Duodenal mucosa (tissue), 2 donors: Measurements from ENCODE around the gene CCSER1.

Source experiments
- H3K27ac ChIP-seq: one replicate; pipeline ENCODE4 v1.7.0; 2013; ENCODE audit warnings: low read depth, low read length
- H3K27me3 ChIP-seq, 2 donors: one replicate each; pipeline ENCODE4 v1.7.0; 2013; ENCODE audit warnings: low read length in 2 of 2, control low read depth in 1 of 2; ENCODE audit not compliant: insufficient read depth in 2 of 2, control insufficient read depth in 1 of 2
- H3K36me3 ChIP-seq, 2 donors: one replicate each; pipeline ENCODE4 v1.7.0; 2013; ENCODE audit warnings: low read length in 2 of 2, control low read depth in 1 of 2; ENCODE audit not compliant: insufficient read depth in 2 of 2, control insufficient read depth in 1 of 2
- H3K4me1 ChIP-seq, 2 donors: one replicate each; pipeline ENCODE4 v1.7.0; 2013; ENCODE audit warnings: low read length in 2 of 2, control low read depth in 1 of 2; ENCODE audit not compliant: insufficient read depth in 2 of 2, control insufficient read depth in 1 of 2
- H3K4me3 ChIP-seq, 2 donors: one replicate each; pipeline ENCODE4 v1.7.0; 2013; ENCODE audit warnings: low read length in 2 of 2, low read depth in 1 of 2
- H3K9ac ChIP-seq, 2 donors: one replicate each; pipeline ENCODE4 v1.7.0; 2013; ENCODE audit warnings: low read length in 2 of 2, low read depth in 1 of 2
- H3K9me3 ChIP-seq, 2 donors: one replicate each; pipeline ENCODE4 v1.7.0; 2013; ENCODE audit warnings: low read length in 2 of 2, control low read depth in 1 of 2; ENCODE audit not compliant: control insufficient read depth in 1 of 2

The CCSER1 gene

GRCh38 chr4:90841676-90842075 lies 714.5 kb downstream of the CCSER1 start:
- no peak overlapping the region for H3K4me3 ChIP-seq
- no peaks in the 10 kb centered on the region for H3K27me3 ChIP-seq
- no peaks in the 10 kb centered on the region for H3K36me3 ChIP-seq
- H3K27ac ChIP-seq: no peak overlapping the region
- no peaks in the 10 kb centered on the region for H3K9me3 ChIP-seq
- H3K9ac ChIP-seq: no peak overlapping the region
- H3K4me1 ChIP-seq: peaks cover 0 to 2% of the 10 kb centered on the region in 2 donors

GRCh38 chr4:90842960-90843359 lies 715.8 kb downstream of the CCSER1 start:
- Histone ChIP-seq H3K9ac (no peak overlapping the region), H3K27me3 (no peaks in the 10 kb centered on the region), H3K4me1 (peaks cover 0 to 4% of the 10 kb centered on the region in 2 donors), H3K4me3 (no peak overlapping the region), H3K9me3 (no peaks in the 10 kb centered on the region), H3K36me3 (no peaks in the 10 kb centered on the region), H3K27ac (no peak overlapping the region)

GRCh38 chr4:90844241-90844640 lies 717.0 kb downstream of the CCSER1 start:
- Histone ChIP-seq H3K9me3 (no peaks in the 10 kb centered on the region), H3K9ac (no peak overlapping the region), H3K4me3 (no peak overlapping the region), H3K4me1 (peaks cover 0 to 4% of the 10 kb centered on the region in 2 donors), H3K27ac (no peak overlapping the region), H3K36me3 (no peaks in the 10 kb centered on the region), H3K27me3 (no peaks in the 10 kb centered on the region)

- H3K4me1 ChIP-seq: peaks cover 0 to 4% of the 10 kb centered on the region in 2 donors
- no peak overlapping the region for H3K9ac ChIP-seq
- H3K27me3 ChIP-seq: no peaks in the 10 kb centered on the region
- H3K9me3 ChIP-seq: no peaks in the 10 kb centered on the region
- no peak overlapping the region for H3K27ac ChIP-seq
- no peak overlapping the region for H3K4me3 ChIP-seq
- no peaks in the 10 kb centered on the region for H3K36me3 ChIP-seq
These were observed 718.6 kb downstream of the CCSER1 start for GRCh38 chr4:90845777-90846176.

DNA sequence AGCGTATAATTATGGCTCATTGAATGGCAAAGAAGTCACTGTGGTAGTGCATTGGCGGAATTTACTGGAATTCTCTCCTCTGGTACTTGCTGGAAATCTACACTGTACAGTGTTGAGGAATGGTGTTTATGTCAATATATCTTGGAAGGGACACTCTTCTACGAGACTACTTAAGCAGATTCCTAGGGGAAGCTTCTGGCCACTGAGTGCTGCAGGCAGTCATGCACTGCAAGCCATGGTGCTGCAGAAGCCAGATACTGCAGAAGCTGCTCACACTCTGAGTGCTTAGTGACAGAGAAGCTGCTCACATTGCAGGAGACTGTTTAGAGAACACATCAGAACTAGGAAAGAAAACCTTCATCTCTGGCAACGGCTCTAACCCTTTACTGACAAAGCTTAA lies 725.0 kb downstream of the CCSER1 start:
- no peak overlapping the region for H3K9ac ChIP-seq
- H3K27me3 ChIP-seq: no peaks in the 10 kb centered on the region
- no peak overlapping the region for H3K4me3 ChIP-seq
- no peaks in the 10 kb centered on the region for H3K36me3 ChIP-seq
- H3K27ac ChIP-seq: no peak overlapping the region
- H3K4me1 ChIP-seq: no peaks in the 10 kb centered on the region
- H3K9me3 ChIP-seq: no peaks in the 10 kb centered on the region

- no peaks in the 10 kb centered on the region for H3K36me3 ChIP-seq
- no peak overlapping the region for H3K9ac ChIP-seq
- no peaks in the 10 kb centered on the region for H3K4me1 ChIP-seq
- no peaks in the 10 kb centered on the region for H3K9me3 ChIP-seq
- no peak overlapping the region for H3K4me3 ChIP-seq
- no peak overlapping the region for H3K27ac ChIP-seq
- no peaks in the 10 kb centered on the region for H3K27me3 ChIP-seq
These were observed 727.9 kb downstream of the CCSER1 start for GRCh38 chr4:90855111-90855510.

- no peaks in the 10 kb centered on the region for H3K9me3 ChIP-seq
- no peak overlapping the region for H3K9ac ChIP-seq
- no peaks in the 10 kb centered on the region for H3K36me3 ChIP-seq
- H3K27ac ChIP-seq: no peak overlapping the region
- no peaks in the 10 kb centered on the region for H3K4me1 ChIP-seq
- no peak overlapping the region for H3K4me3 ChIP-seq
- H3K27me3 ChIP-seq: no peaks in the 10 kb centered on the region
These were observed 730.1 kb downstream of the CCSER1 start for GRCh38 chr4:90857081-90857820.

DNA sequence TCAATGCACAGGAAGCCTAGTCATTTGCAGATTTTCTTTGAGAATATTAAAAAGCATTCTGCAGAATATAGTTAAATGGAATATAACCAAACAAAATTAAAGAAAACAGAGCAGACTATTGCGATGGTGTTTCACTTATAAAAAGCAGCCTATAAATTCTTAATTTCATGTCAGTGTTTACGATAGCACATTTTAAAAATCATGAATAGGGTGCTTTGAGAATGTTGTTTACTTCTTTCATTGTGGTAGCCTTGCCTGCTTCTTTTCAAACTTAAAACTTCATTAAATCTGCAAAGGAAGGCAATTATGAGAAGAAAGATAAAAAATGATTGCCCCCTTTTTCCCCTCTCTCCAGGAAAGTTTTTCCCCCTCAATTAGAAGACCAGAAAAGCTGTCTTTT lies 748.6 kb downstream of the CCSER1 start:
- Histone ChIP-seq H3K9me3 (no peaks in the 10 kb centered on the region), H3K27me3 (no peaks in the 10 kb centered on the region), H3K4me3 (no peak overlapping the region), H3K27ac (no peak overlapping the region), H3K9ac (no peak overlapping the region), H3K36me3 (no peaks in the 10 kb centered on the region), H3K4me1 (peaks cover 0 to 12% of the 10 kb centered on the region in 2 donors)

DNA sequence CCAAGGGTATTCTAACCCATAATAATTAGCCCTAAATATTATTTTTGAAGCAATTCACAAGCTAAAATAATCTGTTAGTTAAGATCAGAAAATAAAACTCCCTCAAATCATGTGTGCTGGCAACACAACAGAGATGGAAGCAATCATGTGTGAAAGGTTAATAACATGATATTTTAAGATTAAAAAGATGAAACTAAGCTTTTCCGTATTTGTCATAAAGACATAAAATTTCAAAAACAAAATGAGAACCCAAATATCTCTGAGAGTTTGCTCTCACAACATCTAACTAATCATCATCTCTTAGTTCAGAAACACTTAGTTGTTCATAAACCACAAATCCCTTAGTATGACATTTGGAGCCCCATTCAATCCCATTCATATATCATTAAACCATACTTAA lies 749.1 kb downstream of the CCSER1 start:
- H3K4me1 ChIP-seq: peaks cover 0 to 12% of the 10 kb centered on the region in 2 donors
- H3K4me3 ChIP-seq: no peak overlapping the region
- H3K9me3 ChIP-seq: no peaks in the 10 kb centered on the region
- no peaks in the 10 kb centered on the region for H3K27me3 ChIP-seq
- H3K9ac ChIP-seq: no peak overlapping the region
- H3K27ac ChIP-seq: no peak overlapping the region
- H3K36me3 ChIP-seq: no peaks in the 10 kb centered on the region

DNA sequence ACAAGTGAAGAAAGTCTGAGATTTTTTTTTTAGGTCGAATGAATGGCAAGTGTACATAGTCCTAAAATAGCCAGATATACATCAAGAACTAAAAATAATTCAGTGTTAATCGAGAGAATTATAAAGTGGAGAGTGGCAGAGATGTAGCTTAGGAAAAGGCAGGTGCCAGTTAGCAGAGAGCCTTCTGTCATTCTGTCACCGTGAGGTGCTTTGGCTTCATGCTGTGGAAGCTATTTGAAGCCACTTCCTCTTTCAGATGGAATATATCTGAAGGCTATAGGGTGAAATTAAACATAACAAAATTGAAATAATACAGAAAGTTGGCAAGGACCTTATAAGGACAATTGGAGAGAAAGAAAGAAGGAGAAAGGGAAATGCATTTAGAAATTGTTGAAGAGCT lies 756.3 kb downstream of the CCSER1 start:
- no peaks in the 10 kb centered on the region for H3K4me1 ChIP-seq
- H3K4me3 ChIP-seq: no peak overlapping the region
- no peak overlapping the region for H3K27ac ChIP-seq
- H3K9me3 ChIP-seq: no peaks in the 10 kb centered on the region
- H3K36me3 ChIP-seq: no peaks in the 10 kb centered on the region
- H3K27me3 ChIP-seq: no peaks in the 10 kb centered on the region
- no peak overlapping the region for H3K9ac ChIP-seq
